ENCODE results near the gene COL11A1. TPM values are rescaled to one million over a fixed set of nuclear protein-coding genes. Genes with fewer than 3 reads are reported as not detected.

COL11A1 gene
- total and polyA plus RNA-seq, 9 of the 15 experiments (the other 6 are each of a cell fraction or from before 2014, with no cell fraction given): 0.07 TPM; not detected in 8

GRCh38 chr1:102954576-102954975 lies 153.7 kb downstream of the COL11A1 start:
- no peak overlapping the region for H2AFZ ChIP-seq (ENCODE audit: low read depth, low read length)
- H3K79me2 ChIP-seq (ENCODE audit: control insufficient read depth, insufficient read depth, low read length): no peaks in the 10 kb centered on the region
- DNase-seq (ENCODE audit: extremely low read depth in 1 of 4, low spot score in 3 of 4) (no peak), FAIRE-seq (no peak), ATAC-seq (no peak)
- ChIA-PET POLR2A (no interaction called here), CTCF (ENCODE audit: low intra/inter-chr PET ratio) (no interaction called here)
- no peak for TF ChIP-seq STAT5A (IDR thresholded peaks at IDR 0.05; ENCODE audit: borderline replicate concordance, low read length)
- intact Hi-C loops (cut with micrococcal nuclease): no loop called here
- no peak overlapping the region for H3K4me2 ChIP-seq (ENCODE audit: insufficient read depth, low read length)
- no peaks in the 10 kb centered on the region for H3K4me1 ChIP-seq (replicated peaks in 1 of 2; ENCODE audit: control insufficient read depth in 2 of 2, insufficient read depth in 2 of 2, low read length in 2 of 2)
- no peak overlapping the region for H3K9ac ChIP-seq (ENCODE audit: insufficient read depth in 1 of 2, low read depth in 2 of 2, low read length in 2 of 2)
- no peaks in the 10 kb centered on the region for H3K27me3 ChIP-seq (ENCODE audit: control insufficient read depth in 2 of 2, insufficient read depth in 2 of 2, low read length in 2 of 2)
- in situ Hi-C loops (cut with MboI): no loop called here
- H3K4me3 ChIP-seq: no peak overlapping the region
- no peak overlapping the region for H3K27ac ChIP-seq (ENCODE audit: extremely low read depth, low read depth, low read length)
- no peaks in the 10 kb centered on the region for H3K36me3 ChIP-seq (ENCODE audit: control insufficient read depth, insufficient read depth, low read length)
- H4K20me1 ChIP-seq (replicated peaks; ENCODE audit: control insufficient read depth, insufficient read depth, low read length): no peaks in the 10 kb centered on the region
- H3K9me3 ChIP-seq (replicated peaks; ENCODE audit: control insufficient read depth, insufficient read depth, low read depth, low read length): no peaks in the 10 kb centered on the region; the same call in 1 of the 2 replicates
- BruUV-seq (replicated peaks): no TSS peak
- no peaks in the 10 kb centered on the region for H3K9me1 ChIP-seq (ENCODE audit: control insufficient read depth, insufficient read depth, low read length)
- under 1% methylated on average over 12 of the region's 14 CpGs for WGBS (ENCODE audit: insufficient coverage, low coverage, missing lambda C conversion rate)

GRCh38 chr1:102952400-102952799 lies 155.9 kb downstream of the COL11A1 start:
- H3K9me1 ChIP-seq (ENCODE audit: control insufficient read depth, insufficient read depth, low read length): no peaks in the 10 kb centered on the region
- H3K9me3 ChIP-seq (replicated peaks; ENCODE audit: control insufficient read depth, insufficient read depth, low read depth, low read length): no peaks in the 10 kb centered on the region
- no peak overlapping the region for H2AFZ ChIP-seq (ENCODE audit: low read depth, low read length)
- no peak overlapping the region for H3K4me3 ChIP-seq
- H3K79me2 ChIP-seq (ENCODE audit: control insufficient read depth, insufficient read depth, low read length): no peaks in the 10 kb centered on the region
- no peak overlapping the region for H3K9ac ChIP-seq (ENCODE audit: insufficient read depth in 1 of 2, low read depth in 2 of 2, low read length in 2 of 2)
- ChIA-PET POLR2A (no interaction called here), CTCF (ENCODE audit: low intra/inter-chr PET ratio) (no interaction called here)
- BruUV-seq (replicated peaks): no TSS peak
- intact Hi-C loops (cut with micrococcal nuclease): no loop called here
- no peaks in the 10 kb centered on the region for H3K4me1 ChIP-seq (replicated peaks in 1 of 2; ENCODE audit: control insufficient read depth in 2 of 2, insufficient read depth in 2 of 2, low read length in 2 of 2)
- no peaks in the 10 kb centered on the region for H3K27me3 ChIP-seq (ENCODE audit: control insufficient read depth in 2 of 2, insufficient read depth in 2 of 2, low read length in 2 of 2)
- H3K4me2 ChIP-seq (ENCODE audit: insufficient read depth, low read length): no peak overlapping the region
- FAIRE-seq (no peak), DNase-seq (ENCODE audit: extremely low read depth in 1 of 4, low spot score in 3 of 4) (no peak), ATAC-seq (no peak)
- H4K20me1 ChIP-seq (replicated peaks; ENCODE audit: control insufficient read depth, insufficient read depth, low read length): no peaks in the 10 kb centered on the region
- TF ChIP-seq TAF9B (IDR thresholded peaks at IDR 0.05; ENCODE audit: partially characterized antibody): no peak
- no peak for TF ChIP-seq GTF3C2 (IDR thresholded peaks at IDR 0.05; ENCODE audit: borderline replicate concordance, extremely low read depth, insufficient read length)
- no peak for TF ChIP-seq FOXK2 (conservative IDR thresholded peaks at IDR 0.05 in 1 of 2, IDR thresholded peaks at IDR 0.05 in 1 of 2; ENCODE audit: low read depth in 2 of 2)
- no peak for TF ChIP-seq ZEB2 (IDR thresholded peaks at IDR 0.05)
- no peak overlapping the region for H3K27ac ChIP-seq (ENCODE audit: extremely low read depth, low read depth, low read length)
- no peaks in the 10 kb centered on the region for H3K36me3 ChIP-seq (ENCODE audit: control insufficient read depth, insufficient read depth, low read length)
- in situ Hi-C loops (cut with MboI): no loop called here
